NB4 (cell line): Measurements from ENCODE around the gene MYLK.
A peak's percentile ranks its signal among the peaks of the same experiment; 100 is the strongest.

ENCODE experiments used
- DNase-seq: peaks from one replicate; pipeline ENCODE4 v3.0.0; 2010; ENCODE audit warnings: low read depth
- H3K4me3 ChIP-seq: one replicate; pipeline ENCODE4 v1.5.1; 2011; ENCODE audit warnings: mild to moderate bottlenecking, low read depth, low read length, moderate library complexity
- CTCF ChIP-seq: IDR thresholded peaks from one replicate; pipeline ENCODE4 v1.5.1; 2012; ENCODE audit warnings: low read depth, low read length
- MAX ChIP-seq: IDR thresholded peaks from 2 replicates; pipeline ENCODE4 v1.6.1; 2011; ENCODE audit warnings: low read depth, low read length
- MYC ChIP-seq: IDR thresholded peaks from 2 replicates; pipeline ENCODE4 v1.6.1; 2011; ENCODE audit warnings: low read depth, low read length
- POLR2A ChIP-seq: IDR thresholded peaks from 2 replicates; pipeline ENCODE4 v1.6.1; 2011; ENCODE audit warnings: mild to moderate bottlenecking; ENCODE audit not compliant: insufficient read length; ENCODE audit errors: extremely low read depth

MYLK gene

GRCh38 chr3:123648696-123649405 is 235.3 kb downstream of the MYLK start:
- TF ChIP-seq MAX = no peak
- TF ChIP-seq CTCF = no peak
- H3K4me3 ChIP-seq = no peak overlapping the region
- DNase-seq = no peak

- DNase-seq = no peak
- TF ChIP-seq MAX (no peak), POLR2A (no peak), MYC (no peak)
- H3K4me3 ChIP-seq = no peak overlapping the region
Measured at GRCh38 chr3:123644358-123644757, 239.8 kb downstream of the MYLK start.

GRCh38 chr3:123642957-123643330 is 241.2 kb downstream of the MYLK start:
- TF ChIP-seq POLR2A (no peak), MYC (no peak), MAX (no peak), CTCF (no peak)
- no peak overlapping the region for H3K4me3 ChIP-seq
- DNase-seq = no peak

- peak; percentile 85 for DNase-seq
- peak; percentile 93 for TF ChIP-seq MAX
- TF ChIP-seq CTCF = peak; percentile 88
- no peak for TF ChIP-seq POLR2A
- TF ChIP-seq MYC = peak; percentile 58
Measured at GRCh38 chr3:123642182-123642956, 241.8 kb downstream of the MYLK start.

GRCh38 chr3:123641505-123641904 is 242.6 kb downstream of the MYLK start:
- H3K4me3 ChIP-seq = no peak overlapping the region
- DNase-seq = no peak
- no peak for TF ChIP-seq CTCF
- TF ChIP-seq MYC = no peak
- no peak for TF ChIP-seq POLR2A
- TF ChIP-seq MAX = no peak

More at GRCh38 chr3:123642182-123642956, 241.8 kb downstream of the MYLK start:
- H3K4me3 ChIP-seq = no peak overlapping the region

GRCh38 chr3:123640740-123641462 is 243.2 kb downstream of the MYLK start:
- DNase-seq = no peak
- no peak overlapping the region for H3K4me3 ChIP-seq
- TF ChIP-seq MAX = no peak
